Naive thymus-derived CD4-positive, alpha-beta T cell (primary cell): ENCODE data around the gene RIMS1. TPM values are rescaled to one million over a fixed set of nuclear protein-coding genes. Genes with fewer than 3 reads are reported as not detected.

Experiments
- ATAC-seq: fragments of 150-1000 bp; cut with Tn5 transposase; 2 replicates; pipeline ENCODE4 v1.10.0; 2021; ENCODE audit warnings: mild to moderate bottlenecking, moderate library complexity
- CTCF ChIA-PET: fragments of 350-600 bp; sonication (Branson Sonifier 250); formaldehyde crosslinking; loops from one replicate; lab custom pipeline; 2021; ENCODE audit warnings: antibody characterized with exemption; lab: Charles Lee
- POLR2A ChIA-PET: fragments of 350-600 bp; sonication (Branson Sonifier 250); formaldehyde crosslinking; loops from one replicate; lab custom pipeline; 2021; ENCODE audit warnings: antibody characterized with exemption, inconsistent platforms; lab: Charles Lee
- DNase-seq, 9 donors: peaks; one replicate each; pipeline versions ENCODE4 v3.0.0 to v3.0.0-alpha.2; 2020 to 2022; ENCODE audit warnings: mixed read lengths in 1 of 9
- H3K27ac ChIP-seq: one replicate; pipeline ENCODE4 v1.7.0; 2013; ENCODE audit warnings: mild to moderate bottlenecking, low read depth, low read length, moderate library complexity
- H3K27me3 ChIP-seq, 2 donors: one replicate each; pipeline ENCODE4 v1.7.0; 2013; ENCODE audit warnings: low read length in 2 of 2, mild to moderate bottlenecking in 2 of 2, moderate library complexity in 2 of 2; ENCODE audit not compliant: control insufficient read depth in 2 of 2, insufficient read depth in 2 of 2
- H3K36me3 ChIP-seq, 3 experiments: 1 replicate in 2 of 3; 2 replicates in 1 of 3; pipeline ENCODE4 v1.7.0; 2013; ENCODE audit warnings: low read length in 3 of 3, mild to moderate bottlenecking in 3 of 3, moderate library complexity in 1 of 3; ENCODE audit not compliant: insufficient read depth in 3 of 3, control insufficient read depth in 2 of 3
- H3K4me1 ChIP-seq, 2 donors: one replicate each; pipeline ENCODE4 v1.7.0; 2013; ENCODE audit warnings: low read length in 2 of 2, mild to moderate bottlenecking in 2 of 2, moderate library complexity in 1 of 2; ENCODE audit not compliant: control insufficient read depth in 2 of 2, insufficient read depth in 2 of 2
- H3K4me3 ChIP-seq: 2 replicates; pipeline ENCODE4 v1.7.0; 2013; ENCODE audit warnings: mild to moderate bottlenecking, low read length
- H3K9me3 ChIP-seq, 3 experiments: 1 replicate in 2 of 3; 2 replicates in 1 of 3; pipeline ENCODE4 v1.7.0; 2013; ENCODE audit warnings: low read length in 3 of 3; ENCODE audit not compliant: control insufficient read depth in 2 of 3
- H3K27ac Mint-ChIP-seq, 9 donors: one replicate each; pipeline ENCODE4 v1.8.0; 2020 to 2022; ENCODE audit warnings: mixed read lengths in 9 of 9, mild to moderate bottlenecking in 8 of 9, moderate library complexity in 5 of 9, inconsistent platforms in 2 of 9
- H3K27me3 Mint-ChIP-seq, 5 donors: one replicate each; pipeline ENCODE4 v1.8.0; 2021 to 2022; ENCODE audit warnings: mixed read lengths in 5 of 5, mild to moderate bottlenecking in 1 of 5
- H3K36me3 Mint-ChIP-seq, 5 donors: one replicate each; pipeline ENCODE4 v1.8.0; 2020 to 2022; ENCODE audit warnings: mixed read lengths in 5 of 5, mild to moderate bottlenecking in 3 of 5, inconsistent platforms in 1 of 5
- H3K4me1 Mint-ChIP-seq, 7 donors: one replicate each; pipeline ENCODE4 v1.8.0; 2020 to 2022; ENCODE audit warnings: mixed read lengths in 7 of 7, mild to moderate bottlenecking in 3 of 7, inconsistent platforms in 1 of 7
- H3K4me3 Mint-ChIP-seq, 10 donors: one replicate each; pipeline ENCODE4 v1.8.0; 2020 to 2022; ENCODE audit warnings: mild to moderate bottlenecking in 10 of 10, mixed read lengths in 10 of 10, moderate library complexity in 6 of 10, inconsistent platforms in 2 of 10
- H3K9me3 Mint-ChIP-seq, 11 donors: one replicate each; pipeline ENCODE4 v1.8.0; 2020 to 2022; ENCODE audit warnings: mixed read lengths in 11 of 11, mild to moderate bottlenecking in 4 of 11, inconsistent platforms in 1 of 11, moderate library complexity in 1 of 11
- intact Hi-C, 2 donors: fragments of 100-400 bp; cut with micrococcal nuclease; formaldehyde crosslinking; loops; one replicate each; pipeline ENCODE4 v1.15.1; 2023
- polyA plus RNA-seq, 2 donors: library from polyadenylated mRNA; unstranded; fragments of 300-500 nt; fragmentation: Illumina TruSeq; gene quantifications; one replicate each; pipeline ENCODE4 v1.2.3, GENCODE V29; 2021
- total RNA-seq, 6 experiments: library from RNA in 5 of 6; stranded (reverse) in 5 of 6; gene quantifications; 1 replicate in 5 of 6; 2 replicates in 1 of 6; pipeline ENCODE4 v1.2.3 and lab custom pipeline; 2021 to 2026

Gene RIMS1
- total and polyA plus RNA-seq, 7 experiments from 2014 or later = not detected

DNA sequence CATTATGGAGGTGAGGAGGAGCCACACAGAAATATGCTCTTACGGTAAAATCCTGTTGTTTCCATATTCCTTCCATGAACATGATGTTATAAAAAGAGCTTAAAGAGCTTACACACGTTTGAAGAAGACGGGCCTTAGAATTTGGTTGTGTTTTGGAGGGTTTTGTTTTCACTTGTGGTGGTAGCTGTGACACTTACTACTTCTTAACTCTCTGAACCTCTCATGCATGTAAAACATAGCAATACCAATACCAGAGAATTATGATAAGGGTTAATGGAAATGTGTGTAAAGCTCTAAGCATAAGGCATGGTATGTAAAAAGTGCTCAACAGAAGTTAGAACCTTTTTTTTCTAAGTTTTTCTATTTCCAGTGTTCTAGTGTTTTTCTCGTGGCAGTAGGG, 479.4 kb downstream of the RIMS1 start:
- Histone ChIP-seq H3K27me3 (no peaks in the 10 kb centered on the region), H3K27ac (no peak overlapping the region), H3K36me3 (no peaks in the 10 kb centered on the region), H3K4me3 (no peak overlapping the region), H3K9me3 (no peaks in the 10 kb centered on the region), H3K4me1 (no peaks in the 10 kb centered on the region)
- intact Hi-C loops = no loop called here
- CTCF ChIA-PET = interaction anchor here (0.5 kb wide), 1 partner anchor 866 kb away, joined by 3 read pairs; no protein-coding TSS in a partner anchor
- DNase-seq (no peak), ATAC-seq (no peak)
- POLR2A ChIA-PET = no interaction called here
- H3K4me1 Mint-ChIP-seq = no peaks in the 10 kb centered on the region
- H3K27ac Mint-ChIP-seq = no peak overlapping the region
- no peak overlapping the region for H3K4me3 Mint-ChIP-seq
- H3K27me3 Mint-ChIP-seq = peaks cover 5 to 26% (median 15%) of the 10 kb centered on the region in 5 donors
- H3K36me3 Mint-ChIP-seq = no peaks in the 10 kb centered on the region
- H3K9me3 Mint-ChIP-seq = no peaks in the 10 kb centered on the region

DNA sequence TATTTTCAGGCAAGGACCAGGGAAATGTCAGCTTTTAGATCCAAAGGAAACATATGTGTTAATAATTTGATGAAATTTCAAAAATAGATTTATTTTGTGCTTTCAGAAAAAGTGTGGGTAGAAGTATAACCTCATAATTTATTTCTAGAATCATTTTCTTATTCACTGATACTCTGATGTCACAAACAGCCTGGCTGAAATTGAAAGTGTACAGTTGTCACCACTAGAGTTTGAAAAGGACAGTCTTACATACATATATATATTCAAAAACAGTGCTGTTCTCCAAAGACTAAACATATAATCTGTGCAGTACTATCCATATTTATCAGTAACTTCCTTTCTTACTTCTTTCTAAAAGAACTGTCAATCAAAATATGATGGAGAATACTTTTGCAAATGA, 481.1 kb downstream of the RIMS1 start:
- H3K4me1 Mint-ChIP-seq = no peaks in the 10 kb centered on the region
- Histone ChIP-seq H3K27ac (no peak overlapping the region), H3K9me3 (no peaks in the 10 kb centered on the region), H3K4me1 (no peaks in the 10 kb centered on the region), H3K36me3 (no peaks in the 10 kb centered on the region), H3K27me3 (no peaks in the 10 kb centered on the region), H3K4me3 (no peak overlapping the region)
- H3K9me3 Mint-ChIP-seq = no peaks in the 10 kb centered on the region
- CTCF ChIA-PET = no interaction called here
- H3K4me3 Mint-ChIP-seq = no peak overlapping the region
- POLR2A ChIA-PET = no interaction called here
- DNase-seq (no peak), ATAC-seq (no peak)
- H3K27ac Mint-ChIP-seq = no peak overlapping the region
- peaks cover 7 to 26% (median 15%) of the 10 kb centered on the region in 5 donors for H3K27me3 Mint-ChIP-seq
- H3K36me3 Mint-ChIP-seq = no peaks in the 10 kb centered on the region
- intact Hi-C loops = no loop called here

DNA sequence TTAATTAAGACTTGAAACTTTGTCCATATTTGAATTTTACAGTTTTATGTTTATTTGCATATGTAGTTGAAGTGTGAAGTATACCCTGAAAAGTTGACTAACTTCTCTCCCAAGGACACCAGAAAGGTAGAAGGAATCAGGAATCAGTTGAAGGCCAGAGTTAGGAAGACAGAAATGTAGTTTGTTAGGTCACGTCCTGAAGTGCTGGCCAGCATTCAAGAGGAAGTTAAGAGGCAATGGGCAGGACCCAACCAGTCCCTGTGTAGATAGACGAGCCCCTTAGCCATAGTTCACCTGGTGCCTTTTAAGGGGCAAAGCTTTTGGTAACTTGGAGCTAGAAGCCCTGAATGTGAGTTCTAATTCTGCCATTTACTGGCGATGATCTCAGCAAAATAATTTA, 485.1 kb downstream of the RIMS1 start:
- Histone ChIP-seq H3K36me3 (no peaks in the 10 kb centered on the region), H3K9me3 (no peaks in the 10 kb centered on the region), H3K4me1 (no peaks in the 10 kb centered on the region), H3K27me3 (no peaks in the 10 kb centered on the region), H3K4me3 (no peak overlapping the region), H3K27ac (no peak overlapping the region)
- DNase-seq (no peak), ATAC-seq (no peak)
- H3K27me3 Mint-ChIP-seq = peaks cover 5 to 12% (median 9%) of the 10 kb centered on the region in 5 donors
- ChIA-PET POLR2A (no interaction called here), CTCF (no interaction called here)
- intact Hi-C loops = no loop called here
- no peaks in the 10 kb centered on the region for H3K36me3 Mint-ChIP-seq
- no peak overlapping the region for H3K4me3 Mint-ChIP-seq
- no peaks in the 10 kb centered on the region for H3K9me3 Mint-ChIP-seq
- no peak overlapping the region for H3K27ac Mint-ChIP-seq
- H3K4me1 Mint-ChIP-seq = no peaks in the 10 kb centered on the region

DNA sequence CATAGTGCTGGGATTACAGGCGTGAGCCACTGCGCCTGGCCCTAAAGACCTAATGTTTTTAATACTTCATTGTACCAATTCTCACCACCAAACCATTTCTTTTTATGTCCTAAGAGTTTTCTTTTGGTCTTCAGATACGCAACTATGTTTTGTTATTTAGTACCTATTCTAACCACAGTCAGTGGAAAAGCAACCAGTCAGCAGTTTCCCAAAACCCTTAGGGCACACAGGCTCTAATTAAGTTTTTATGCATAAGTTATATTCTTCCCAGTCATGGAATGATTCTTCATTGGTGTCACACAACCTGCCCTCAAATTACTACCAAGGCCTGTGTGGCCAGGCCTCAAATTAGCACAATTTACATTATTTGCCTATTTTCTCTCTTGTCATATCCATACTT, 487.8 kb downstream of the RIMS1 start:
- Histone ChIP-seq H3K27me3 (no peaks in the 10 kb centered on the region), H3K4me3 (no peak overlapping the region), H3K36me3 (no peaks in the 10 kb centered on the region), H3K27ac (no peak overlapping the region), H3K9me3 (no peaks in the 10 kb centered on the region), H3K4me1 (no peaks in the 10 kb centered on the region)
- ChIA-PET CTCF (no interaction called here), POLR2A (no interaction called here)
- H3K4me3 Mint-ChIP-seq = no peak overlapping the region
- peaks cover 2 to 12% (median 8%) of the 10 kb centered on the region in 5 donors for H3K27me3 Mint-ChIP-seq
- intact Hi-C loops = no loop called here
- H3K9me3 Mint-ChIP-seq = no peaks in the 10 kb centered on the region
- H3K4me1 Mint-ChIP-seq = no peaks in the 10 kb centered on the region
- H3K36me3 Mint-ChIP-seq = no peaks in the 10 kb centered on the region
- DNase-seq (no peak), ATAC-seq (no peak)
- H3K27ac Mint-ChIP-seq = no peak overlapping the region

DNA sequence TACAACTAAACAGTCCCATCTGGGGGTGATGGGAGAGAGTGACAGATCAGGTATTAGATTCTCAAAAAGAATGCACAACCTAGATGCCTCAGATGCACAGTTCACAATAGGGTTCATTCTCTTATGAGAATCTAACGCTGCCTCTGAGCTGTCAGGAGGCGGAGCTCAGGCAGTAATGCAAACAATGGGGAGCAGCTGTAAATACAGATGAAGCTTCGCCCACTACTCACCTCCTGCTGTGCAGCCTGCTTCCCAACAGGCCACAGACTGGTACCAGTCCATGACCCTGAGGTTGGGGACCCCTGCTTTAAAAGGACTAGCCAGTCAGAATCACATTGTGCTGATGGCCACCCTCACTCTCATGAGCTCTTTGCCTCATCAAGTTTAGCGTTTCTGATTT, 488.5 kb downstream of the RIMS1 start:
- no peaks in the 10 kb centered on the region for H3K4me1 Mint-ChIP-seq
- H3K27me3 Mint-ChIP-seq = peaks cover 2 to 12% (median 8%) of the 10 kb centered on the region in 5 donors
- no peak overlapping the region for H3K4me3 Mint-ChIP-seq
- no peak for ATAC-seq
- H3K36me3 Mint-ChIP-seq = no peaks in the 10 kb centered on the region
- DNase-seq = no peak
- H3K27ac Mint-ChIP-seq = no peak overlapping the region
- intact Hi-C loops = no loop called here
- H3K27ac ChIP-seq = no peak overlapping the region
- H3K36me3 ChIP-seq = no peaks in the 10 kb centered on the region
- H3K27me3 ChIP-seq = no peaks in the 10 kb centered on the region
- H3K9me3 ChIP-seq = no peaks in the 10 kb centered on the region
- no peaks in the 10 kb centered on the region for H3K9me3 Mint-ChIP-seq
- ChIA-PET POLR2A (no interaction called here), CTCF (no interaction called here)
- H3K4me3 ChIP-seq = no peak overlapping the region
- no peaks in the 10 kb centered on the region for H3K4me1 ChIP-seq

DNA sequence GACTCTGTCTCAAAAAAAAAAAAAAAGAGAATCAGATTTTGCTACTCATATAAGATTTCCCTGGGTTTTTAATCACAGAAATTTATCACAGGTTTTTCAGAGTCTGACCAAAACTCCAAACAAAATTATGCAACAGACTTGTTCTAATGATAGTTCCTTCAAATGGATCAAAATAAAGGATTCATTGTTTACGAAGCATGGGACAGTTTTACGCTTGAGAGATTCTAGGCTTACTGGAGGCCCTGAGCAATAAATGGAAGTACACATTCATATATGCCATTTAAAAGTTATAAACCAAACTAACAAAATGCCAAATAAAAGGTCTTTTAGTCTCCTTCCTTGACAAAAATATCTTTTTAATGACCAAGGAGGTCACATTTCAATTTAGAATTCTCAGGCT, 490.4 kb downstream of the RIMS1 start:
- H3K27ac ChIP-seq = no peak overlapping the region
- Mint-ChIP-seq H3K27ac (no peak overlapping the region), H3K4me3 (no peak overlapping the region), H3K27me3 (peaks cover 0 to 17% (median 10%) of the 10 kb centered on the region in 5 donors), H3K9me3 (peaks cover 0 to 1% (median 0%) of the 10 kb centered on the region in 11 donors), H3K4me1 (no peaks in the 10 kb centered on the region), H3K36me3 (no peaks in the 10 kb centered on the region)
- ChIA-PET POLR2A (no interaction called here), CTCF (no interaction called here)
- H3K9me3 ChIP-seq = no peaks in the 10 kb centered on the region
- no peak overlapping the region for H3K4me3 ChIP-seq
- intact Hi-C loops = no loop called here
- no peaks in the 10 kb centered on the region for H3K36me3 ChIP-seq
- no peaks in the 10 kb centered on the region for H3K27me3 ChIP-seq
- DNase-seq (no peak), ATAC-seq (no peak)
- no peaks in the 10 kb centered on the region for H3K4me1 ChIP-seq

DNA sequence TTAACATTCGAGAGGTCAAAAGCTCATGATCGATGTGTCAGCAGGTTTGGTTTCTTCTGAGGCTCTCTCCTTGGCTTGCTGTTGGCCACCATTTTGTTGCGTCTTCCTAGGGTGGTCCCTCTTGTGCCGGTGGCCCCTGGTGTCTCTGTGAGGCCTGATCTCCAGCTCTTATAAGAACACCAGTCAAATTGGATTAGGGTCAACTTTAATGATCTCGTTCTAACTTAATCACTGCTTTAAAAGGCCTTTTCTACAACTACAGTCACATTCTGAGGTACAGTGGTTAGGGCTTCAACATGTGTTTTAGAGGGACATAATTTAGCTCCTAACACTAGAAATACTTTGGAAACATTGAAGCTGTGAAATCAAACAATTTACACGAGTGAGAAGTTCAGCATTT, 494.7 kb downstream of the RIMS1 start:
- Histone ChIP-seq H3K36me3 (no peaks in the 10 kb centered on the region), H3K27me3 (no peaks in the 10 kb centered on the region), H3K27ac (no peak overlapping the region), H3K4me1 (no peaks in the 10 kb centered on the region), H3K9me3 (no peaks in the 10 kb centered on the region), H3K4me3 (no peak overlapping the region)
- ATAC-seq (no peak), DNase-seq (no peak)
- ChIA-PET POLR2A (no interaction called here), CTCF (no interaction called here)
- H3K27me3 Mint-ChIP-seq = peaks cover 7 to 17% (median 14%) of the 10 kb centered on the region in 5 donors
- no peak overlapping the region for H3K27ac Mint-ChIP-seq
- intact Hi-C loops = no loop called here
- H3K4me3 Mint-ChIP-seq = no peak overlapping the region
- H3K4me1 Mint-ChIP-seq = no peaks in the 10 kb centered on the region
- peaks cover 0 to 1% (median 0%) of the 10 kb centered on the region in 11 donors for H3K9me3 Mint-ChIP-seq
- H3K36me3 Mint-ChIP-seq = no peaks in the 10 kb centered on the region
